ENCODE measurements around the gene SLC41A1. TPM values are rescaled to one million over a fixed set of nuclear protein-coding genes. Genes with fewer than 3 reads are reported as not detected.
A peak's percentile ranks its signal among the peaks of the same experiment; 100 is the strongest.

The SLC41A1 gene
- total RNA-seq, 1 donor, result 29.3 TPM

- Histone ChIP-seq H3K27ac (ENCODE audit: low read depth, low read length) (no peak overlapping the region), H3K4me3 (ENCODE audit: insufficient read depth, low read length) (no peak overlapping the region), H2AFZ (ENCODE audit: low read length) (no peak overlapping the region), H4K20me1 (ENCODE audit: insufficient read depth, low read length) (no peaks in the 10 kb centered on the region), H3K9me3 (ENCODE audit: low read depth, low read length) (no peaks in the 10 kb centered on the region), H3K36me3 (ENCODE audit: insufficient read depth, low read length) (no peaks in the 10 kb centered on the region), H3K4me1 (ENCODE audit: insufficient read depth, low read length) (no peaks in the 10 kb centered on the region), H3K79me2 (ENCODE audit: insufficient read depth, low read length) (no peaks in the 10 kb centered on the region), H3K4me2 (ENCODE audit: insufficient read depth, low read length) (no peak overlapping the region), H3K27me3 (ENCODE audit: insufficient read depth, low read length) (no peaks in the 10 kb centered on the region)
- TF ChIP-seq, protein P1, sequence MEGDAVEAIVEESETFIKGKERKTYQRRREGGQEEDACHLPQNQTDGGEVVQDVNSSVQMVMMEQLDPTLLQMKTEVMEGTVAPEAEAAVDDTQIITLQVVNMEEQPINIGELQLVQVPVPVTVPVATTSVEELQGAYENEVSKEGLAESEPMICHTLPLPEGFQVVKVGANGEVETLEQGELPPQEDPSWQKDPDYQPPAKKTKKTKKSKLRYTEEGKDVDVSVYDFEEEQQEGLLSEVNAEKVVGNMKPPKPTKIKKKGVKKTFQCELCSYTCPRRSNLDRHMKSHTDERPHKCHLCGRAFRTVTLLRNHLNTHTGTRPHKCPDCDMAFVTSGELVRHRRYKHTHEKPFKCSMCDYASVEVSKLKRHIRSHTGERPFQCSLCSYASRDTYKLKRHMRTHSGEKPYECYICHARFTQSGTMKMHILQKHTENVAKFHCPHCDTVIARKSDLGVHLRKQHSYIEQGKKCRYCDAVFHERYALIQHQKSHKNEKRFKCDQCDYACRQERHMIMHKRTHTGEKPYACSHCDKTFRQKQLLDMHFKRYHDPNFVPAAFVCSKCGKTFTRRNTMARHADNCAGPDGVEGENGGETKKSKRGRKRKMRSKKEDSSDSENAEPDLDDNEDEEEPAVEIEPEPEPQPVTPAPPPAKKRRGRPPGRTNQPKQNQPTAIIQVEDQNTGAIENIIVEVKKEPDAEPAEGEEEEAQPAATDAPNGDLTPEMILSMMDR (IDR thresholded peaks at IDR 0.05; ENCODE audit: extremely low read depth, low read depth, low read length), result no peak
- DNase-seq (ENCODE audit: insufficient read length, low spot score, missing footprints), result no peak
Observed at GRCh38 chr1:205856433-205856832, 43.4 kb upstream of the SLC41A1 start.

- TF ChIP-seq, protein P1 (IDR thresholded peaks at IDR 0.05; ENCODE audit: extremely low read depth, low read depth, low read length), result no peak
- Histone ChIP-seq H3K36me3 (ENCODE audit: insufficient read depth, low read length) (no peaks in the 10 kb centered on the region), H3K4me3 (ENCODE audit: insufficient read depth, low read length) (no peak overlapping the region)
Observed at GRCh38 chr1:205852969-205853368, 40.0 kb upstream of the SLC41A1 start.

DNA sequence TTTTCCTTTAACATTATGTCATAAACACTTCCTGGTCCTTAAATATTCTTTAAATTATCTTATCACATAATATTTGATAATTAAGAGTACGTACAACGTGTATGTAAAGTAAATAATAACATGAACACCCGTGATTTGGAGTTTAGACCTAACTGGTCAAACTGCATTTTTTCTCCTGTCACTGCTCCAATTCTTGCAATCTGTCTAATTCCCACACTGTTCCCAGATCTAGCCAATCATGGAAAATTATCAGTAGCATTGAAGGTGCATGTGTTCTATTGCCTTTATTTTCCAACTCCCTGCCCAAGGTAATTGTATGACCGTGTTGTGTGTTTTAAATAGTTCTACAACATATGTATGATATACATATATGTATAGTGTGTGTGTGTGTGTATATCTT, 39.0 kb upstream of the SLC41A1 start:
- DNase-seq (ENCODE audit: insufficient read length, low spot score, missing footprints), result no peak
- Histone ChIP-seq H2AFZ (ENCODE audit: low read length) (no peak overlapping the region), H3K36me3 (ENCODE audit: insufficient read depth, low read length) (no peaks in the 10 kb centered on the region), H3K4me1 (ENCODE audit: insufficient read depth, low read length) (no peaks in the 10 kb centered on the region), H3K4me3 (ENCODE audit: insufficient read depth, low read length) (no peak overlapping the region), H3K27me3 (ENCODE audit: insufficient read depth, low read length) (no peaks in the 10 kb centered on the region), H3K27ac (ENCODE audit: low read depth, low read length) (no peak overlapping the region), H3K4me2 (ENCODE audit: insufficient read depth, low read length) (no peak overlapping the region), H3K79me2 (ENCODE audit: insufficient read depth, low read length) (no peaks in the 10 kb centered on the region), H3K9me3 (ENCODE audit: low read depth, low read length) (no peaks in the 10 kb centered on the region), H4K20me1 (ENCODE audit: insufficient read depth, low read length) (no peaks in the 10 kb centered on the region)
- TF ChIP-seq, protein P1 (IDR thresholded peaks at IDR 0.05; ENCODE audit: extremely low read depth, low read depth, low read length), result no peak

More at GRCh38 chr1:205852969-205853368, 40.0 kb upstream of the SLC41A1 start:
- Histone ChIP-seq H3K27ac (ENCODE audit: low read depth, low read length) (no peak overlapping the region), H3K4me2 (ENCODE audit: insufficient read depth, low read length) (no peak overlapping the region), H3K79me2 (ENCODE audit: insufficient read depth, low read length) (no peaks in the 10 kb centered on the region), H3K27me3 (ENCODE audit: insufficient read depth, low read length) (no peaks in the 10 kb centered on the region), H2AFZ (ENCODE audit: low read length) (no peak overlapping the region), H4K20me1 (ENCODE audit: insufficient read depth, low read length) (no peaks in the 10 kb centered on the region), H3K4me1 (ENCODE audit: insufficient read depth, low read length) (no peaks in the 10 kb centered on the region), H3K9me3 (ENCODE audit: low read depth, low read length) (no peaks in the 10 kb centered on the region)
- DNase-seq (ENCODE audit: insufficient read length, low spot score, missing footprints), result no peak

GRCh38 chr1:205849619-205850355, 36.8 kb upstream of the SLC41A1 start, which contains the start of gene PM20D1:
PM20D1 (minus strand) TSS chr1:205850132; CDS start chr1:205850072, 60 bp downstream.
- no peak within 1 kb of the TSS for H3K27ac ChIP-seq (ENCODE audit: low read depth, low read length)
- H3K4me1 ChIP-seq (ENCODE audit: insufficient read depth, low read length), result no peaks in the 10 kb centered on the region
- DNase-seq (ENCODE audit: insufficient read length, low spot score, missing footprints), result peak; percentile 91
- no peaks in the 10 kb centered on the region for H3K9me3 ChIP-seq (ENCODE audit: low read depth, low read length)
- no peaks in the 10 kb centered on the region for H3K79me2 ChIP-seq (ENCODE audit: insufficient read depth, low read length)
- H3K27me3 ChIP-seq (ENCODE audit: insufficient read depth, low read length), result no peaks in the 10 kb centered on the region
- H3K4me3 ChIP-seq (ENCODE audit: insufficient read depth, low read length), result peak within 1 kb of the TSS; percentile 60
- H2AFZ ChIP-seq (ENCODE audit: low read length), result peak within 1 kb of the TSS; percentile 85
- TF ChIP-seq, protein P1 (IDR thresholded peaks at IDR 0.05; ENCODE audit: extremely low read depth, low read depth, low read length), result no peak
- H3K36me3 ChIP-seq (ENCODE audit: insufficient read depth, low read length), result no peaks in the 10 kb centered on the region
- no peaks in the 10 kb centered on the region for H4K20me1 ChIP-seq (ENCODE audit: insufficient read depth, low read length)
- peak within 1 kb of the TSS; percentile 71 for H3K4me2 ChIP-seq (ENCODE audit: insufficient read depth, low read length)
